Lower leg skin (tissue), 4 donors: Measurements from ENCODE around the gene SLC44A5. TPM values are rescaled to one million over a fixed set of nuclear protein-coding genes. Genes with fewer than 3 reads are reported as not detected.

ENCODE experiments used
- total RNA-seq, 4 donors: library from RNA; depleted of rRNA; stranded (reverse); fragments of >200 nt; gene quantifications; one replicate each; pipeline ENCODE4 v1.1.0, GENCODE V29; 2016

The SLC44A5 gene
- total RNA-seq, 4 donors from 2014 or later: 0.39 to 25.4 (median 7.7) TPM

Other genes with a start within 250 kb of the SLC44A5 start
- gene ACADM, start 113.6 kb upstream of the SLC44A5 start, total RNA-seq: 10 to 100 TPM; 19.4 to 47.0 (median 33.2) TPM
- gene RABGGTB, start 175.1 kb upstream of the SLC44A5 start, total RNA-seq: 10 to 100 TPM; 36.5 to 48.9 (median 44.3) TPM
- gene MSH4, start 185.8 kb upstream of the SLC44A5 start, total RNA-seq: under 1 TPM in 1 of 4 donors, not detected in 3; 0.39 TPM